ENCODE data around the gene GINS2. TPM values are rescaled to one million over a fixed set of nuclear protein-coding genes. Genes with fewer than 3 reads are reported as not detected.
A peak's percentile ranks its signal among the peaks of the same experiment; 100 is the strongest.

GINS2 gene
- total and polyA plus RNA-seq, 8 donors, result 0.87 to 3.6 (median 2.0) TPM; not detected in 1

DNA sequence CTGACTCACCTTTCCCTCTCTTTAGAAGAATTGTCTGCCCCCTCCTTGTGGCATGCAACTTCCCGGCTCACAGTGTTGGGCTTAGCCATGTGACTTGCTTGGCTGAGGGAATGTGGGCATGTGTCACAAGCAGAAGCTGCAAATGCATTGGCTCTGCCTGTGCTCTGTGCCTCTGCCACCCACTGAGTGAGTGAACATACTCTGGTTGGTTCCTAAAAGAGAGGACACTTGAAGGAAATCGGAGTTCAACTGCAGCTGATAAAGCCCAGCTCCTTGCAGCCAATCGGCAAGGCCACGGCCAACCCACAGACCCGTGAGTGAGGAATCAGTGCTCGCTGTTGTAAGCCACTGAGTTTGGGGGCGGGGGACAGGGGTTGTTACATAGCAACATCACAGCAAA is 10.9 kb upstream of the GINS2 start:
- Histone ChIP-seq H3K4me1 (peaks cover 0 to 4% (median 0%) of the 10 kb centered on the region in 4 donors), H3K4me3 (no peak overlapping the region), H3K36me3 (no peaks in the 10 kb centered on the region), H3K27ac (no peak overlapping the region), H3K9me3 (peaks cover 0 to 7% (median 0%) of the 10 kb centered on the region in 4 donors), H3K27me3 (peaks cover 0 to 35% (median 5%) of the 10 kb centered on the region in 3 donors)
- intact Hi-C loops (cut with DNase I; ENCODE audit: low total_unique reads), result no loop called here
- peak in 1 of 2 donors; percentile 60 for DNase-seq
- WGBS, 5 donors, result 46 to 51% (median 46%) methylated on average over 7 of the region's 7 CpGs
- TF ChIP-seq POLR2A (IDR thresholded peaks at IDR 0.05) (no peak), EP300 (IDR thresholded peaks at IDR 0.05) (no peak), POLR2AphosphoS5 (IDR thresholded peaks at IDR 0.05) (no peak)
- TF ChIP-seq, protein P1, sequence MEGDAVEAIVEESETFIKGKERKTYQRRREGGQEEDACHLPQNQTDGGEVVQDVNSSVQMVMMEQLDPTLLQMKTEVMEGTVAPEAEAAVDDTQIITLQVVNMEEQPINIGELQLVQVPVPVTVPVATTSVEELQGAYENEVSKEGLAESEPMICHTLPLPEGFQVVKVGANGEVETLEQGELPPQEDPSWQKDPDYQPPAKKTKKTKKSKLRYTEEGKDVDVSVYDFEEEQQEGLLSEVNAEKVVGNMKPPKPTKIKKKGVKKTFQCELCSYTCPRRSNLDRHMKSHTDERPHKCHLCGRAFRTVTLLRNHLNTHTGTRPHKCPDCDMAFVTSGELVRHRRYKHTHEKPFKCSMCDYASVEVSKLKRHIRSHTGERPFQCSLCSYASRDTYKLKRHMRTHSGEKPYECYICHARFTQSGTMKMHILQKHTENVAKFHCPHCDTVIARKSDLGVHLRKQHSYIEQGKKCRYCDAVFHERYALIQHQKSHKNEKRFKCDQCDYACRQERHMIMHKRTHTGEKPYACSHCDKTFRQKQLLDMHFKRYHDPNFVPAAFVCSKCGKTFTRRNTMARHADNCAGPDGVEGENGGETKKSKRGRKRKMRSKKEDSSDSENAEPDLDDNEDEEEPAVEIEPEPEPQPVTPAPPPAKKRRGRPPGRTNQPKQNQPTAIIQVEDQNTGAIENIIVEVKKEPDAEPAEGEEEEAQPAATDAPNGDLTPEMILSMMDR (IDR thresholded peaks at IDR 0.05), result no peak

DNA sequence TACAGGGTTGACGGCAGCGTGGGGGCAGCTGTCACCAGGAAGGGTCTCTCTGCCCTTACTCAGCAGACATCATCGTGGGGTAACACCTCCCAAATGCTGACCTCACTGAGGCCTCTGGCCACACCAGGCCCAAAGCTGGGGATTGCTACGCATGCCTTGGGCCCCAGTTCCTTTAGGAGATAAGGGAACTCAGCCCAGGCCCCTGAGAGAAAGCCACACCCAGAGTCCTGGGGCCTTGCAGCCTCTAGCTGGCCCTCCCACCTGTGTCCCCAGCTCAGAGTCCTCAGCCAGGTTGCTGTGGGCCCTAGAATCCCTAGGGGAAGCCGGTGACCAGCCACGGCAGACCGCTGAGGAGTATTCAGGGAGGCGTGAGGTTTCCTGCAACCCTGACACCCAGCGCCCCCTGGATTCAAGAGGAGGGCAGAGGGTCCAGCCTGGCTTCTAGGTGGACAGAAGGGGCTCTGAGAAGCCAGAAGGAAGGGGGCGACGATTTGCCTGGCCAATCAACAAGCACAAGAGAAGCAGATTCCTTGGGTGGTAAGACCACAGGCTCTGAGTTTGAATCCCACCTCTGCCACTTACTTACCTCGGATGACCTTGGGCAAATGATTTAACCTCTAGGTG is 10.3 kb upstream of the GINS2 start:
- intact Hi-C loops (cut with DNase I; ENCODE audit: low total_unique reads), result no loop called here
- no peak for DNase-seq
- no peaks in the 10 kb centered on the region for H3K36me3 ChIP-seq
- WGBS, 5 donors, result 58 to 72% (median 63%) methylated on average over 5 to 12 of the region's 12 CpGs
- H3K9me3 ChIP-seq, result peaks cover 0 to 7% (median 0%) of the 10 kb centered on the region in 4 donors
- H3K4me3 ChIP-seq, result no peak overlapping the region
- H3K27ac ChIP-seq, result no peak overlapping the region
- TF ChIP-seq, protein P1 (IDR thresholded peaks at IDR 0.05), result no peak
- TF ChIP-seq POLR2A (IDR thresholded peaks at IDR 0.05) (no peak), EP300 (IDR thresholded peaks at IDR 0.05) (no peak), POLR2AphosphoS5 (IDR thresholded peaks at IDR 0.05) (no peak)
- H3K27me3 ChIP-seq, result peaks cover 0 to 41% (median 5%) of the 10 kb centered on the region in 3 donors
- peaks cover 0 to 4% (median 0%) of the 10 kb centered on the region in 4 donors for H3K4me1 ChIP-seq

DNA sequence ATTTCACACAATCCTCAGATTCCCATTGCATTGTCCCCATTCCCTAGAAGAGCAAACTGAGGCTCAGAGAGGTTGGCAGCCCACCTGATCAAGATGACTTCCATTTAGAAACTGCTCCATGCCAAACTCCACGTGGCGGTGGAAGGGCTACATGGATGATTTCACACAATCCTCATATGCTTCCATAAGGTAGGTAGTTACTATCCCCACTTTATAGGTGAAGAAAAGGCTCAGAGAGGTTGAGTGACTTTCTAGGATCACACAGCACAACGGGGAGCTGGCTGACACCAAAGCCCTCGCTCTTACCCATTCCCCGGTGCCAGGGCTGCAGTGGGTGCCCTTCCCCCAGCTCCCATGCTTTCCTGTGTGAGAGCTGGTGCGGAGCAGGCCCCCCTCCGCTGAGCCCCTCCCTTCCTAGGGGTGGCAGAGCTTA is 9.7 kb upstream of the GINS2 start:
- no peaks in the 10 kb centered on the region for H3K36me3 ChIP-seq
- no peak for DNase-seq
- H3K27ac ChIP-seq, result no peak overlapping the region
- H3K9me3 ChIP-seq, result peaks cover 0 to 7% (median 0%) of the 10 kb centered on the region in 4 donors
- H3K4me3 ChIP-seq, result no peak overlapping the region
- H3K27me3 ChIP-seq, result peaks cover 0 to 44% (median 5%) of the 10 kb centered on the region in 3 donors
- 87 to 91% (median 89%) methylated on average over 6 to 7 of the region's 7 CpGs for WGBS, 5 donors
- TF ChIP-seq POLR2A (IDR thresholded peaks at IDR 0.05), result no peak
- TF ChIP-seq EP300 (IDR thresholded peaks at IDR 0.05), result no peak
- intact Hi-C loops (cut with DNase I; ENCODE audit: low total_unique reads), result no loop called here
- peaks cover 0 to 4% (median 0%) of the 10 kb centered on the region in 4 donors for H3K4me1 ChIP-seq

DNA sequence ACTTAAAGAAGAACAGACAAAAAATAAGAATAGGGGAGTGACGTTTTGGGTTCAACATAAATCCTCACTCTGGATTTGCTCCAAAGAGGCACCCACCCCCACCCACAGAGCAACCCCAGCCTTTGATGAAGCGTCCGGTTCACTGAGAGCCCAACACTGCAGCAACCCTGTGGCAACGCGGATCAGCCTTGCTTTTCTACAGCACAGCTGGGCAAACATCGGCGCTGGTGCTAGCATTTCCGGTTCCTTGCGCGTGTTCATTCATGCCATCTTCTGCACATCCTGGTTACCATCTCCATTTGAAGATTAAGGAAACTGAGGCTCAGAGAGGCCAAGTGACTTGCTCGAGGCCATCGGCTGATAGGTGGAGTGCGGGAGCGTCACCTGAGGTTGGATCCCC is 8.7 kb upstream of the GINS2 start:
- WGBS, 5 donors, result 50 to 66% (median 54%) methylated on average over 14 of the region's 14 CpGs
- peaks cover 0 to 44% (median 5%) of the 10 kb centered on the region in 3 donors for H3K27me3 ChIP-seq
- no peak for DNase-seq

More for the DNA sequence above, 8.7 kb upstream of the GINS2 start:
- TF ChIP-seq, protein P1 (IDR thresholded peaks at IDR 0.05), result no peak
- TF ChIP-seq POLR2AphosphoS5 (IDR thresholded peaks at IDR 0.05), result no peak
- TF ChIP-seq EP300 (IDR thresholded peaks at IDR 0.05), result no peak
- no peak for TF ChIP-seq POLR2A (IDR thresholded peaks at IDR 0.05)
- H3K4me3 ChIP-seq, result no peak overlapping the region
- no peak overlapping the region for H3K27ac ChIP-seq
- no peaks in the 10 kb centered on the region for H3K36me3 ChIP-seq
- intact Hi-C loops (cut with DNase I; ENCODE audit: low total_unique reads), result no loop called here
- peaks cover 0 to 4% (median 0%) of the 10 kb centered on the region in 4 donors for H3K4me1 ChIP-seq
- peaks cover 0 to 7% (median 0%) of the 10 kb centered on the region in 4 donors for H3K9me3 ChIP-seq

Measured in stomach (tissue), 9 donors.